ENCODE measurements around the gene WDR12.

Gene WDR12

GRCh38 chr2:202885190-202885589 lies 26.3 kb downstream of the WDR12 start:
- DNase-seq (ENCODE audit: extremely low spot score), result no peak
- ChIA-PET CTCF (interaction anchor here (1.0 kb wide), 1 partner anchor 8 kb away, joined by 4 read pairs; no protein-coding TSS in a partner anchor), POLR2A (no interaction called here)
- TF ChIP-seq, protein P1, sequence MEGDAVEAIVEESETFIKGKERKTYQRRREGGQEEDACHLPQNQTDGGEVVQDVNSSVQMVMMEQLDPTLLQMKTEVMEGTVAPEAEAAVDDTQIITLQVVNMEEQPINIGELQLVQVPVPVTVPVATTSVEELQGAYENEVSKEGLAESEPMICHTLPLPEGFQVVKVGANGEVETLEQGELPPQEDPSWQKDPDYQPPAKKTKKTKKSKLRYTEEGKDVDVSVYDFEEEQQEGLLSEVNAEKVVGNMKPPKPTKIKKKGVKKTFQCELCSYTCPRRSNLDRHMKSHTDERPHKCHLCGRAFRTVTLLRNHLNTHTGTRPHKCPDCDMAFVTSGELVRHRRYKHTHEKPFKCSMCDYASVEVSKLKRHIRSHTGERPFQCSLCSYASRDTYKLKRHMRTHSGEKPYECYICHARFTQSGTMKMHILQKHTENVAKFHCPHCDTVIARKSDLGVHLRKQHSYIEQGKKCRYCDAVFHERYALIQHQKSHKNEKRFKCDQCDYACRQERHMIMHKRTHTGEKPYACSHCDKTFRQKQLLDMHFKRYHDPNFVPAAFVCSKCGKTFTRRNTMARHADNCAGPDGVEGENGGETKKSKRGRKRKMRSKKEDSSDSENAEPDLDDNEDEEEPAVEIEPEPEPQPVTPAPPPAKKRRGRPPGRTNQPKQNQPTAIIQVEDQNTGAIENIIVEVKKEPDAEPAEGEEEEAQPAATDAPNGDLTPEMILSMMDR (IDR thresholded peaks at IDR 0.05; ENCODE audit: control extremely low read depth, extremely low read depth, low read depth, missing control alignments), result no peak

GRCh38 chr2:202883987-202884675 lies 27.3 kb downstream of the WDR12 start:
- DNase-seq (ENCODE audit: extremely low spot score), result no peak
- POLR2A ChIA-PET, result no interaction called here
- TF ChIP-seq, protein P1 (IDR thresholded peaks at IDR 0.05; ENCODE audit: control extremely low read depth, extremely low read depth, low read depth, missing control alignments), result no peak
- CTCF ChIA-PET, result interaction anchor here (1.0 kb wide), 1 partner anchor 9 kb away, joined by 4 read pairs; no protein-coding TSS in a partner anchor

- ChIA-PET POLR2A (no interaction called here), CTCF (interaction anchor here (1.2 kb wide), 1 partner anchor 9 kb away, joined by 4 read pairs; no protein-coding TSS in a partner anchor)
- TF ChIP-seq, protein P1 (IDR thresholded peaks at IDR 0.05; ENCODE audit: control extremely low read depth, extremely low read depth, low read depth, missing control alignments), result no peak
- no peak for DNase-seq (ENCODE audit: extremely low spot score)
These were observed 29.9 kb downstream of the WDR12 start for GRCh38 chr2:202881570-202881969.

- ChIA-PET CTCF (interaction anchor here (1.1 kb wide), 1 partner anchor 11 kb away, joined by 3 read pairs; no protein-coding TSS in a partner anchor), POLR2A (no interaction called here)
- TF ChIP-seq, protein P1 (IDR thresholded peaks at IDR 0.05; ENCODE audit: control extremely low read depth, extremely low read depth, low read depth, missing control alignments), result no peak
- no peak for DNase-seq (ENCODE audit: extremely low spot score)
These were observed 33.8 kb downstream of the WDR12 start for GRCh38 chr2:202877699-202878098.

GRCh38 chr2:202871300-202872141 lies 40.0 kb downstream of the WDR12 start, which contains the start of gene ICA1L:
Gene ICA1L (minus strand): TSS chr2:202871766. CDS start chr2:202829009, 42,757 bp downstream.
- TF ChIP-seq, protein P1 (IDR thresholded peaks at IDR 0.05; ENCODE audit: control extremely low read depth, extremely low read depth, low read depth, missing control alignments), result no peak
- peak; percentile 77 for DNase-seq (ENCODE audit: extremely low spot score)
- POLR2A ChIA-PET, result no interaction called here
- CTCF ChIA-PET, result interaction anchor here (0.7 to 2.5 kb wide), 6 partner anchors 11 to 282 kb away, joined by 3 to 18 read pairs (median 3); no protein-coding TSS in a partner anchor
